ENCODE results near the gene PELI2.

The PELI2 gene

DNA sequence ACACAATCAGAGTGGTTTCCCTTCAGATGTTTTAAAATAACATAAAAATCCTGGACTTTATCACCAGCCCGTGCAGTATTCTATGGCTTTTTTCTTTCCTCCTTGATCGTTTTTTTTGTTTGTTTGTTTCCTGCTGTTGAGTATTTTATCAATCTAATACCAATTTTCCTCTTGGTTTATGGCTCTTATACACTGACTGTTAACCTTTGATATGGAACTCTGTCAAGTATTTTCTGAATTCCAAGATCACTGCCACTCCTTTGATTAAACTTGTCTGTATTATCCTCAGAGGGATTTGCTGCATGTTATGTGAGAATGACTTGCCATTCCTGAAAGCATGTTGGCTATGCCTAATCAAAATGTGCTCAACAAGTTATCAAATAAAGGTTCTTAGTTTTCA, 88.4 kb downstream of the PELI2 start:
- ATAC-seq: no peak
- TF ChIP-seq RARB (CRISPR knock-in tag; IDR thresholded peaks at IDR 0.05): no peak
- no peak for TF ChIP-seq BACH2 (CRISPR knock-in tag; IDR thresholded peaks at IDR 0.05; ENCODE audit: borderline replicate concordance)
- TF ChIP-seq, protein P1, sequence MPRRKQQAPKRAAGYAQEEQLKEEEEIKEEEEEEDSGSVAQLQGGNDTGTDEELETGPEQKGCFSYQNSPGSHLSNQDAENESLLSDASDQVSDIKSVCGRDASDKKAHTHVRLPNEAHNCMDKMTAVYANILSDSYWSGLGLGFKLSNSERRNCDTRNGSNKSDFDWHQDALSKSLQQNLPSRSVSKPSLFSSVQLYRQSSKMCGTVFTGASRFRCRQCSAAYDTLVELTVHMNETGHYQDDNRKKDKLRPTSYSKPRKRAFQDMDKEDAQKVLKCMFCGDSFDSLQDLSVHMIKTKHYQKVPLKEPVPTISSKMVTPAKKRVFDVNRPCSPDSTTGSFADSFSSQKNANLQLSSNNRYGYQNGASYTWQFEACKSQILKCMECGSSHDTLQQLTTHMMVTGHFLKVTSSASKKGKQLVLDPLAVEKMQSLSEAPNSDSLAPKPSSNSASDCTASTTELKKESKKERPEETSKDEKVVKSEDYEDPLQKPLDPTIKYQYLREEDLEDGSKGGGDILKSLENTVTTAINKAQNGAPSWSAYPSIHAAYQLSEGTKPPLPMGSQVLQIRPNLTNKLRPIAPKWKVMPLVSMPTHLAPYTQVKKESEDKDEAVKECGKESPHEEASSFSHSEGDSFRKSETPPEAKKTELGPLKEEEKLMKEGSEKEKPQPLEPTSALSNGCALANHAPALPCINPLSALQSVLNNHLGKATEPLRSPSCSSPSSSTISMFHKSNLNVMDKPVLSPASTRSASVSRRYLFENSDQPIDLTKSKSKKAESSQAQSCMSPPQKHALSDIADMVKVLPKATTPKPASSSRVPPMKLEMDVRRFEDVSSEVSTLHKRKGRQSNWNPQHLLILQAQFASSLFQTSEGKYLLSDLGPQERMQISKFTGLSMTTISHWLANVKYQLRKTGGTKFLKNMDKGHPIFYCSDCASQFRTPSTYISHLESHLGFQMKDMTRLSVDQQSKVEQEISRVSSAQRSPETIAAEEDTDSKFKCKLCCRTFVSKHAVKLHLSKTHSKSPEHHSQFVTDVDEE (CRISPR knock-in tag; IDR thresholded peaks at IDR 0.05): no peak
- no peak for TF ChIP-seq ZNF8 (CRISPR knock-in tag; IDR thresholded peaks at IDR 0.05)
- TF ChIP-seq, protein P2, sequence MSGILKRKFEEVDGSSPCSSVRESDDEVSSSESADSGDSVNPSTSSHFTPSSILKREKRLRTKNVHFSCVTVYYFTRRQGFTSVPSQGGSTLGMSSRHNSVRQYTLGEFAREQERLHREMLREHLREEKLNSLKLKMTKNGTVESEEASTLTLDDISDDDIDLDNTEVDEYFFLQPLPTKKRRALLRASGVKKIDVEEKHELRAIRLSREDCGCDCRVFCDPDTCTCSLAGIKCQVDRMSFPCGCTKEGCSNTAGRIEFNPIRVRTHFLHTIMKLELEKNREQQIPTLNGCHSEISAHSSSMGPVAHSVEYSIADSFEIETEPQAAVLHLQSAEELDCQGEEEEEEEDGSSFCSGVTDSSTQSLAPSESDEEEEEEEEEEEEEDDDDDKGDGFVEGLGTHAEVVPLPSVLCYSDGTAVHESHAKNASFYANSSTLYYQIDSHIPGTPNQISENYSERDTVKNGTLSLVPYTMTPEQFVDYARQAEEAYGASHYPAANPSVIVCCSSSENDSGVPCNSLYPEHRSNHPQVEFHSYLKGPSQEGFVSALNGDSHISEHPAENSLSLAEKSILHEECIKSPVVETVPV (CRISPR knock-in tag; IDR thresholded peaks at IDR 0.05): no peak
- no peak for TF ChIP-seq ZC3H10 (CRISPR knock-in tag; IDR thresholded peaks at IDR 0.05)
- no peak for TF ChIP-seq ZFP30 (CRISPR knock-in tag; IDR thresholded peaks at IDR 0.05)
- TF ChIP-seq ZNF565 (CRISPR knock-in tag; conservative IDR thresholded peaks at IDR 0.05; ENCODE audit: low read depth): no peak
- no peak for TF ChIP-seq SNAI2 (CRISPR knock-in tag; IDR thresholded peaks at IDR 0.05)
- no peak for TF ChIP-seq ISL1 (CRISPR knock-in tag; IDR thresholded peaks at IDR 0.05)
- TF ChIP-seq OSR1 (CRISPR knock-in tag; IDR thresholded peaks at IDR 0.05): no peak
- TF ChIP-seq CSDC2 (CRISPR knock-in tag; IDR thresholded peaks at IDR 0.05): no peak
- no peak for TF ChIP-seq TCF4 (CRISPR knock-in tag; IDR thresholded peaks at IDR 0.05; ENCODE audit: borderline replicate concordance)
- TF ChIP-seq ARNTL (CRISPR knock-in tag; IDR thresholded peaks at IDR 0.05; ENCODE audit: borderline replicate concordance, low read depth): no peak
- no peak for TF ChIP-seq PPARA (CRISPR knock-in tag; IDR thresholded peaks at IDR 0.05; ENCODE audit: borderline replicate concordance)
- no peak for TF ChIP-seq TOX (CRISPR knock-in tag; IDR thresholded peaks at IDR 0.05; ENCODE audit: borderline replicate concordance)

DNA sequence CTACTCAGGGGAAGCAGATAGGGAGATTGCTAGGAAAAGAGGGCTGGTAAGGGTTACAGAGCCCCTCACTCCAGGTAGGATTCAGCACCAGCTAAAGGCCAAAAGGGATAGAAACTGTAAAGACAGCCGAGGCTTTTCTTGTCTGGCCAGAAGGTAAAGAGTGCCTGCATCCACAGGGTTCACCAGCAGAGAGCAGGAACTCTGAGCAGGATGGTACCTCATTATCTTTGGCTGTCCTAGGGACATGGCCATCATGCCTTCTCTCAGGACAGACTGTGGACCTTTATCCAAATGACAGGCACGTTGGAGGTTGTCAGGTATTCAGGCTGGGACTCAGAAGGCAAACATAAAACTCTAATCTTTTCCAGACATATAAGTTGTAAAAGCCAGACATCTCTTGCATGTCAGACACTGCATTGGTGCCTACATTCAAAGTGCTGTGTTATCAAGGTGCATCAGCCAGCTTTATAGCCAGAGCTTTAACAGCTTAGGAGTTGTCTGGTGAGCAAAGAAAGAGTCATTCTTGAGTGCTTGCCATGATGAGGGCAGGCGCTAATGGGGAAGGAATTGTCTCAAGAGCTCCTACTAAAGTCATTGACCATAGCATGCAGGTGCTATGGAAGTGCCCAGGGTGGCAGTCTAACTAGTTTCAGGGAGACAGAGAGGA, 89.5 kb downstream of the PELI2 start:
- ATAC-seq: no peak
- no peak for TF ChIP-seq CSDC2 (CRISPR knock-in tag; IDR thresholded peaks at IDR 0.05)
- no peak for TF ChIP-seq GLIS3 (CRISPR knock-in tag; IDR thresholded peaks at IDR 0.05)
- no peak for TF ChIP-seq ARNTL (CRISPR knock-in tag; IDR thresholded peaks at IDR 0.05; ENCODE audit: borderline replicate concordance, low read depth)
- TF ChIP-seq ZFP30 (CRISPR knock-in tag; IDR thresholded peaks at IDR 0.05): no peak
- TF ChIP-seq, protein P2 (CRISPR knock-in tag; IDR thresholded peaks at IDR 0.05): no peak
- no peak for TF ChIP-seq BACH2 (CRISPR knock-in tag; IDR thresholded peaks at IDR 0.05; ENCODE audit: borderline replicate concordance)
- TF ChIP-seq, protein P1 (CRISPR knock-in tag; IDR thresholded peaks at IDR 0.05): no peak
- TF ChIP-seq, protein P3, sequence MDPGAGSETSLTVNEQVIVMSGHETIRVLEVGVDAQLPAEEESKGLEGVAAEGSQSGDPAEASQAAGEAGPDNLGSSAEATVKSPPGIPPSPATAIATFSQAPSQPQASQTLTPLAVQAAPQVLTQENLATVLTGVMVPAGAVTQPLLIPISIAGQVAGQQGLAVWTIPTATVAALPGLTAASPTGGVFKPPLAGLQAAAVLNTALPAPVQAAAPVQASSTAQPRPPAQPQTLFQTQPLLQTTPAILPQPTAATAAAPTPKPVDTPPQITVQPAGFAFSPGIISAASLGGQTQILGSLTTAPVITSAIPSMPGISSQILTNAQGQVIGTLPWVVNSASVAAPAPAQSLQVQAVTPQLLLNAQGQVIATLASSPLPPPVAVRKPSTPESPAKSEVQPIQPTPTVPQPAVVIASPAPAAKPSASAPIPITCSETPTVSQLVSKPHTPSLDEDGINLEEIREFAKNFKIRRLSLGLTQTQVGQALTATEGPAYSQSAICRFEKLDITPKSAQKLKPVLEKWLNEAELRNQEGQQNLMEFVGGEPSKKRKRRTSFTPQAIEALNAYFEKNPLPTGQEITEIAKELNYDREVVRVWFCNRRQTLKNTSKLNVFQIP (CRISPR knock-in tag; IDR thresholded peaks at IDR 0.05; ENCODE audit: borderline replicate concordance, low read depth): no peak
- no peak for TF ChIP-seq ZFP3 (CRISPR knock-in tag; IDR thresholded peaks at IDR 0.05)
- TF ChIP-seq ZNF70 (CRISPR knock-in tag; IDR thresholded peaks at IDR 0.05): no peak
- TF ChIP-seq TCF4 (CRISPR knock-in tag; IDR thresholded peaks at IDR 0.05; ENCODE audit: borderline replicate concordance): no peak
- TF ChIP-seq TOX (CRISPR knock-in tag; IDR thresholded peaks at IDR 0.05; ENCODE audit: borderline replicate concordance): no peak
- TF ChIP-seq SNAI2 (CRISPR knock-in tag; IDR thresholded peaks at IDR 0.05): no peak
- TF ChIP-seq ZNF565 (CRISPR knock-in tag; conservative IDR thresholded peaks at IDR 0.05; ENCODE audit: low read depth): no peak
- TF ChIP-seq ZC3H10 (CRISPR knock-in tag; IDR thresholded peaks at IDR 0.05): no peak
- TF ChIP-seq ESRRG (CRISPR knock-in tag; IDR thresholded peaks at IDR 0.05): no peak
- no peak for TF ChIP-seq RARB (CRISPR knock-in tag; IDR thresholded peaks at IDR 0.05)
- TF ChIP-seq, protein P4, sequence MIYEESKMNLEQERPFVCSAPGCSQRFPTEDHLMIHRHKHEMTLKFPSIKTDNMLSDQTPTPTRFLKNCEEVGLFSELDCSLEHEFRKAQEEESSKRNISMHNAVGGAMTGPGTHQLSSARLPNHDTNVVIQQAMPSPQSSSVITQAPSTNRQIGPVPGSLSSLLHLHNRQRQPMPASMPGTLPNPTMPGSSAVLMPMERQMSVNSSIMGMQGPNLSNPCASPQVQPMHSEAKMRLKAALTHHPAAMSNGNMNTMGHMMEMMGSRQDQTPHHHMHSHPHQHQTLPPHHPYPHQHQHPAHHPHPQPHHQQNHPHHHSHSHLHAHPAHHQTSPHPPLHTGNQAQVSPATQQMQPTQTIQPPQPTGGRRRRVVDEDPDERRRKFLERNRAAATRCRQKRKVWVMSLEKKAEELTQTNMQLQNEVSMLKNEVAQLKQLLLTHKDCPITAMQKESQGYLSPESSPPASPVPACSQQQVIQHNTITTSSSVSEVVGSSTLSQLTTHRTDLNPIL (CRISPR knock-in tag; IDR thresholded peaks at IDR 0.05; ENCODE audit: low read depth): no peak

Measured in SK-N-SH treated with all-trans-retinoic acid at 6 μM for 48 hours (cell line).